C4-2B (cell line): ENCODE results near the gene AFAP1L2.

Experiments
- H3K27ac ChIP-seq: fragments of 450-650 bp; 2 replicates; pipeline ENCODE4 v1.5.1; 2017
- ZFX ChIP-seq: fragments of 450-650 bp; IDR thresholded peaks from 2 replicates; pipeline ENCODE4 v1.6.1; 2017
- TF ChIP-seq, protein P1 (sequence below): fragments of 450-650 bp; conservative IDR thresholded peaks from 2 replicates; pipeline ENCODE4 v1.5.1; 2017; ENCODE audit warnings: mild to moderate bottlenecking

AFAP1L2 gene

GRCh38 chr10:114262496-114262895 is 141.8 kb downstream of the AFAP1L2 start:
- TF ChIP-seq, protein P1, sequence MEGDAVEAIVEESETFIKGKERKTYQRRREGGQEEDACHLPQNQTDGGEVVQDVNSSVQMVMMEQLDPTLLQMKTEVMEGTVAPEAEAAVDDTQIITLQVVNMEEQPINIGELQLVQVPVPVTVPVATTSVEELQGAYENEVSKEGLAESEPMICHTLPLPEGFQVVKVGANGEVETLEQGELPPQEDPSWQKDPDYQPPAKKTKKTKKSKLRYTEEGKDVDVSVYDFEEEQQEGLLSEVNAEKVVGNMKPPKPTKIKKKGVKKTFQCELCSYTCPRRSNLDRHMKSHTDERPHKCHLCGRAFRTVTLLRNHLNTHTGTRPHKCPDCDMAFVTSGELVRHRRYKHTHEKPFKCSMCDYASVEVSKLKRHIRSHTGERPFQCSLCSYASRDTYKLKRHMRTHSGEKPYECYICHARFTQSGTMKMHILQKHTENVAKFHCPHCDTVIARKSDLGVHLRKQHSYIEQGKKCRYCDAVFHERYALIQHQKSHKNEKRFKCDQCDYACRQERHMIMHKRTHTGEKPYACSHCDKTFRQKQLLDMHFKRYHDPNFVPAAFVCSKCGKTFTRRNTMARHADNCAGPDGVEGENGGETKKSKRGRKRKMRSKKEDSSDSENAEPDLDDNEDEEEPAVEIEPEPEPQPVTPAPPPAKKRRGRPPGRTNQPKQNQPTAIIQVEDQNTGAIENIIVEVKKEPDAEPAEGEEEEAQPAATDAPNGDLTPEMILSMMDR: no peak
- no peak for TF ChIP-seq ZFX
- H3K27ac ChIP-seq: no peak overlapping the region

- no peak overlapping the region for H3K27ac ChIP-seq
These were observed 143.2 kb downstream of the AFAP1L2 start for GRCh38 chr10:114261076-114261475.

GRCh38 chr10:114260366-114260765 is 143.9 kb downstream of the AFAP1L2 start:
- no peak for TF ChIP-seq ZFX
- TF ChIP-seq, protein P1: no peak
- H3K27ac ChIP-seq: no peak overlapping the region

More at GRCh38 chr10:114261076-114261475, 143.2 kb downstream of the AFAP1L2 start:
- TF ChIP-seq, protein P1: no peak
- no peak for TF ChIP-seq ZFX

DNA sequence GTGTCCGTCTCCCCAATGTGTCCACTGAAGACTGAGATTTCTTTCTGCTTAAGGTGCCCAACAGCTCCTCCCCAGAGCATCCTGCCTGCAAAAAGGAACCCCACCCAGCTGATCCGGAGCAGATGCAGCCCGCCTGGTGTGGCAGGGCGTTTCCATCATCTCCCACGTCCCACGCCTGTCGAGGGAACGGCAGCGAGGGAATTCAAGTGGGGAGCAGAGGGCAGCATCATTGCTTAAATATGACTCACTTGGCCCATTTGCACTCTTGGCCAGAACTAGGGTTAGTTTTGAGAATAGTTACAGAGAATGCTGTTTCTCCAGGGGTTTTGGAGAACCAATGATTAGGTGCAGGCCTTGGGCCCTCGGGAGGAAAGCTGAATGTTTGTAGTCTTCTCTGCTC is 144.5 kb downstream of the AFAP1L2 start:
- no peak for TF ChIP-seq ZFX
- TF ChIP-seq, protein P1: no peak
- H3K27ac ChIP-seq: no peak overlapping the region

GRCh38 chr10:114258274-114258840 is 145.9 kb downstream of the AFAP1L2 start:
- TF ChIP-seq, protein P1: no peak
- TF ChIP-seq ZFX: no peak
- no peak overlapping the region for H3K27ac ChIP-seq

GRCh38 chr10:114257498-114257897 is 146.8 kb downstream of the AFAP1L2 start:
- no peak overlapping the region for H3K27ac ChIP-seq
- TF ChIP-seq, protein P1: no peak
- TF ChIP-seq ZFX: no peak

DNA sequence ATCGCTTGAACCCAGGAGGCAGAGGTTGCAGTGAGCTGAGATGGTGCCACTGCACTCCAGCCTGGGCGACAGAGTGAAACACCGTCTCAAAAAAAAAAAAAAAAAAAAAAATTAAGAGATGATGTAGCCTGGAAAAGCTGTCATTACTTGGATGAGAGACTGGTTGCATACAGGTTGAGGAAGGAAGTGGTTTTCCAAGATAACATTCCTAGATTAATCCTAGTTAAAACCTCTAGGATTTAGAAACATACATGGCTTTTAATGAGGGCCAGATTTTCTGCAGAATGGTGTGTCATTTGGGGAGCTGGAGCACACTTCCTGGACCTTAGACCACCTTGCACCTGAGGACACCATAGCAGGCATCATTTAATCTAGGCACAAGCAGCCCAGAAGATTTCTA is 147.5 kb downstream of the AFAP1L2 start:
- H3K27ac ChIP-seq: no peak overlapping the region
- TF ChIP-seq, protein P1: no peak
- no peak for TF ChIP-seq ZFX
